Measurements from ENCODE around the gene CRY1. TPM values are rescaled to one million over a fixed set of nuclear protein-coding genes. Genes with fewer than 3 reads are reported as not detected.

The CRY1 gene
- polyA plus RNA-seq, 2 of the 4 experiments (the other 2 are of a cell fraction) = 15.8 to 26.1 TPM

DNA sequence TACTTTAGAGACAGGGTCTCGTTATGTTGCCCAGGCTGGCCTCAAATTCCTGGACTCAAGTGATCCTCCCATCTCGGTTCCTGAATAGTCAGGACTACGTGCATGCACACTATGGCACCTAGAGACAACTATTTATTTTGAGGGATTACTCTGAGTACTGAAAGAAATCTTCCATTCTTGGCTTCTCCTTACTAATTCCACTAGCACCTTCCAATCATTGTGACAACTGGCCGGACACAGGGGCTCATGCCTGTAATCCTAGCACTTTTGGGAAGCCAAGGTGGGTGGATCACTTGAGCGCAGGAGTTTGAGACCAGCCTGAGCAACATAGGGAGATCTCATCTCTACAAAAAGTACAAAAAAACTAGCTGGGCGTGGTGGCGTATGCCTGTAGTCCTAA lies 64.3 kb downstream of the CRY1 start:
- DNase-seq (ENCODE audit: low read depth in 1 of 2, low spot score in 1 of 2) (no peak), ATAC-seq (no peak), FAIRE-seq (no peak)
- Histone ChIP-seq H3K27ac (no peak overlapping the region), H3K4me1 (peaks cover 28% of the 10 kb centered on the region), H3K4me3 (no peak overlapping the region), H3K9me3 (no peaks in the 10 kb centered on the region), H3K4me2 (no peak overlapping the region)
- CTCF ChIA-PET = interaction anchor here (1.1 to 1.5 kb wide), 2 partner anchors 15 to 65 kb away, joined by 3 to 8 read pairs; no protein-coding TSS in a partner anchor
- TF ChIP-seq HOXA7 (CRISPR knock-in tag; IDR thresholded peaks at IDR 0.05) (no peak), HOXB5 (CRISPR knock-in tag; IDR thresholded peaks at IDR 0.05) (no peak), JUN (IDR thresholded peaks at IDR 0.05) (no peak), EP300 (IDR thresholded peaks at IDR 0.05) (no peak), ZC3H11A (IDR thresholded peaks at IDR 0.05) (no peak)
- TF ChIP-seq, protein P1, sequence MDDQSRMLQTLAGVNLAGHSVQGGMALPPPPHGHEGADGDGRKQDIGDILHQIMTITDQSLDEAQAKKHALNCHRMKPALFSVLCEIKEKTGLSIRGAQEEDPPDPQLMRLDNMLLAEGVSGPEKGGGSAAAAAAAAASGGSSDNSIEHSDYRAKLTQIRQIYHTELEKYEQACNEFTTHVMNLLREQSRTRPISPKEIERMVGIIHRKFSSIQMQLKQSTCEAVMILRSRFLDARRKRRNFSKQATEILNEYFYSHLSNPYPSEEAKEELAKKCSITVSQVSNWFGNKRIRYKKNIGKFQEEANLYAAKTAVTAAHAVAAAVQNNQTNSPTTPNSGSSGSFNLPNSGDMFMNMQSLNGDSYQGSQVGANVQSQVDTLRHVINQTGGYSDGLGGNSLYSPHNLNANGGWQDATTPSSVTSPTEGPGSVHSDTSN (IDR thresholded peaks at IDR 0.05) = no peak
- TF ChIP-seq, protein P2, sequence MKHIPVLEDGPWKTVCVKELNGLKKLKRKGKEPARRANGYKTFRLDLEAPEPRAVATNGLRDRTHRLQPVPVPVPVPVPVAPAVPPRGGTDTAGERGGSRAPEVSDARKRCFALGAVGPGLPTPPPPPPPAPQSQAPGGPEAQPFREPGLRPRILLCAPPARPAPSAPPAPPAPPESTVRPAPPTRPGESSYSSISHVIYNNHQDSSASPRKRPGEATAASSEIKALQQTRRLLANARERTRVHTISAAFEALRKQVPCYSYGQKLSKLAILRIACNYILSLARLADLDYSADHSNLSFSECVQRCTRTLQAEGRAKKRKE (CRISPR knock-in tag; IDR thresholded peaks at IDR 0.05; ENCODE audit: low read depth) = no peak
- POLR2A ChIA-PET = no interaction called here
- 81% methylated on average over 7 of the region's 7 CpGs for WGBS (ENCODE audit: missing lambda C conversion rate)

DNA sequence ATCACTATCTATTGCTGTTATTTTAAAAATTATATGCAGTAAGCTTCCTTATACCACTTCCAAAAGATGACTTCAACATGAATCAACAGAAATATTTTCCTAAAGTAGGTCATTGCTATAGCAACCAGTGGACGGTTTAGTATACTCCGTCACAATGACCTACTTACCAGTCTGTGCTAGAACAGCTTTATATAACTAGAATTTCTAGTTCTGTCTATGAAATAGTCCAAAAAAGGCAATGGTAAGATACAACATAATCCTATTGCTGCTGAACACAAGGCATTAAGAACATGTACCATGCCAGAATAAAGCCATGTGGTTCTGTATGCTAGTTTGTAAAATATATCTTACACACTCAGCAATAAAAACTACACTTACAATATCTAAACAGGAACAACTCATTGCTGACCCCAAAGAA lies 65.7 kb downstream of the CRY1 start:
- DNase-seq (ENCODE audit: low read depth in 1 of 2, low spot score in 1 of 2) (peak; percentile 60 to 87), ATAC-seq (peak; percentile 94 to 98), FAIRE-seq (no peak)
- 5% methylated on average over 2 of the region's 2 CpGs for WGBS (ENCODE audit: missing lambda C conversion rate)
- Histone ChIP-seq H3K4me2 (peak overlapping the region; percentile 69), H3K27ac (peak overlapping the region; percentile 6 to 12; a peak in 1 of 6 replicates), H3K4me3 (peak overlapping the region; percentile 2; the same call in 1 of the 3 replicates), H3K9me3 (no peaks in the 10 kb centered on the region), H3K4me1 (peaks cover 28% of the 10 kb centered on the region)
- CTCF ChIA-PET = no interaction called here
- POLR2A ChIA-PET = interaction anchor here (0.6 to 0.7 kb wide), 2 partner anchors 41 to 1822 kb away, joined by 4 to 5 read pairs; partner anchors contain the start of gene MTERF2
- no peak for TF ChIP-seq FOXS1 (CRISPR knock-in tag; IDR thresholded peaks at IDR 0.05)
- TF ChIP-seq MAFK (IDR thresholded peaks at IDR 0.05; ENCODE audit: partially characterized antibody) = peak; percentile 93
- TF ChIP-seq ELK1 (IDR thresholded peaks at IDR 0.05; ENCODE audit: low read depth, low read length) = no peak
- no peak for TF ChIP-seq RAD21 (conservative IDR thresholded peaks at IDR 0.05 in 1 of 2, IDR thresholded peaks at IDR 0.05 in 1 of 2)
- no peak for TF ChIP-seq ZSCAN20 (CRISPR knock-in tag; IDR thresholded peaks at IDR 0.05)
- TF ChIP-seq TP53 (CRISPR knock-in tag; IDR thresholded peaks at IDR 0.05) = no peak
- TF ChIP-seq FOSL2 (IDR thresholded peaks at IDR 0.05) = no peak
- peak; percentile 80 for TF ChIP-seq FOSL2 (CRISPR knock-in tag; IDR thresholded peaks at IDR 0.05)
- no peak for TF ChIP-seq MYC (IDR thresholded peaks at IDR 0.05; ENCODE audit: borderline replicate concordance, low read length)
- TF ChIP-seq, protein P3, sequence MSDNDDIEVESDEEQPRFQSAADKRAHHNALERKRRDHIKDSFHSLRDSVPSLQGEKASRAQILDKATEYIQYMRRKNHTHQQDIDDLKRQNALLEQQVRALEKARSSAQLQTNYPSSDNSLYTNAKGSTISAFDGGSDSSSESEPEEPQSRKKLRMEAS (IDR thresholded peaks at IDR 0.05) = no peak
- TF ChIP-seq HOXB13 (CRISPR knock-in tag; IDR thresholded peaks at IDR 0.05; ENCODE audit: low read depth) = no peak
- TF ChIP-seq KDM1A (IDR thresholded peaks at IDR 0.05; ENCODE audit: low read depth) = no peak
- TF ChIP-seq REST (IDR thresholded peaks at IDR 0.05) = no peak
- no peak for TF ChIP-seq BCL3 (IDR thresholded peaks at IDR 0.05)
- TF ChIP-seq HOXB5 (CRISPR knock-in tag; IDR thresholded peaks at IDR 0.05) = no peak
- TF ChIP-seq JUN (IDR thresholded peaks at IDR 0.05) = no peak
- TF ChIP-seq HEYL (CRISPR knock-in tag; IDR thresholded peaks at IDR 0.05) = no peak
- no peak for TF ChIP-seq POLR2A (IDR thresholded peaks at IDR 0.05; ENCODE audit: low read length)
- TF ChIP-seq GATA3 (IDR thresholded peaks at IDR 0.05; ENCODE audit: borderline replicate concordance) = peak; percentile 54; the same call in 1 of the 2 replicates
- TF ChIP-seq ZFP36 (IDR thresholded peaks at IDR 0.05; ENCODE audit: borderline replicate concordance, partially characterized antibody) = no peak
- no peak for TF ChIP-seq RCOR1 (IDR thresholded peaks at IDR 0.05; ENCODE audit: low read depth, low read length)
- no peak for TF ChIP-seq PHF8 (IDR thresholded peaks at IDR 0.05; ENCODE audit: borderline replicate concordance, low read depth)
- TF ChIP-seq JUNB (IDR thresholded peaks at IDR 0.05) = peak; percentile 40; the same call in 1 of the 2 replicates
